HepG2 (cell line): Measurements from ENCODE around the gene DUSP12. TPM values are rescaled to one million over a fixed set of nuclear protein-coding genes. Genes with fewer than 3 reads are reported as not detected.

Experiments used
- ATAC-seq: fragments of 200-7000 bp; cut with Tn5 transposase; 3 replicates; pipeline ENCODE4 v1.9.1; 2020; ENCODE audit warnings: mild to moderate bottlenecking, moderate library complexity
- BruUV-seq: library from RNA; stranded (reverse); fragments of 400-500 nt; replicated peaks from 2 replicates; lab custom pipeline; 2021; lab: Mats Ljungman, UMichigan
- CTCF ChIA-PET: fragments of 300-600 bp; formaldehyde crosslinking; extraction: SDS; loops from one replicate; lab custom pipeline; 2021; ENCODE audit warnings: low total read pairs, inconsistent platforms, low intra/inter-chr PET ratio; lab: Yijun Ruan, JAX
- POLR2A ChIA-PET: fragments of 350-600 bp; sonication (Branson Sonifier 250); formaldehyde crosslinking; loops from one replicate; lab custom pipeline; 2020; ENCODE audit warnings: antibody characterized with exemption, inconsistent platforms; lab: Yijun Ruan, JAX
- DNase-seq: peaks from one replicate; pipeline ENCODE4 v3.0.0-alpha.2; 2015; ENCODE audit warnings: low spot score
- FAIRE-seq: peaks from 3 replicates; lab custom pipeline; 2011; peaks lifted over from hg19 to GRCh38; lab: Jason Lieb, UNC
- H2AFZ ChIP-seq: one replicate; pipeline ENCODE4 v1.6.1; 2011; ENCODE audit warnings: low read length, inconsistent platforms
- H3K27ac ChIP-seq: fragments of 300-600 bp; 3 replicates; pipeline ENCODE4 v1.8.0; 2011; ENCODE audit warnings: mixed run types, mild to moderate bottlenecking, mixed read lengths, low read length, inconsistent platforms; ENCODE audit not compliant: insufficient read depth; ENCODE audit errors: extremely low read length
- H3K27me3 ChIP-seq, 2 experiments: fragments of 200-600 bp in 1 of 2; 2 replicates in 1 of 2; 3 replicates in 1 of 2; pipeline versions ENCODE4 v1.6.0 to v1.8.0; 2011; ENCODE audit warnings: low read length in 2 of 2, mild to moderate bottlenecking in 2 of 2, moderate library complexity in 2 of 2, inconsistent platforms in 1 of 2; ENCODE audit not compliant: insufficient read depth in 2 of 2, control insufficient read depth in 1 of 2
- H3K36me3 ChIP-seq, 2 experiments: fragments of 200-600 bp in 1 of 2; replicated peaks in 1 of 2; 2 replicates in 1 of 2; 3 replicates in 1 of 2; pipeline versions ENCODE4 v1.5.1 to v1.8.0; 2011; ENCODE audit warnings: low read length in 2 of 2, inconsistent platforms in 1 of 2; ENCODE audit not compliant: insufficient read depth in 2 of 2, control insufficient read depth in 1 of 2
- H3K4me1 ChIP-seq: 2 replicates; pipeline ENCODE4 v1.5.1; 2012; ENCODE audit warnings: low read length, inconsistent platforms; ENCODE audit not compliant: insufficient read depth
- H3K4me2 ChIP-seq: 2 replicates; pipeline ENCODE4 v1.6.0; 2011; ENCODE audit warnings: low read depth, low read length, inconsistent platforms
- H3K4me3 ChIP-seq, 3 experiments: fragments of 200-600 bp in 1 of 3; sonication (generic), shearing (Covaris generic) in 1 of 3; replicated peaks in 1 of 3; 2 replicates each; pipeline ENCODE4 v1.5.1; 2011 to 2016; ENCODE audit warnings: low read length in 3 of 3, inconsistent platforms in 2 of 3, low read depth in 2 of 3, mild to moderate bottlenecking in 2 of 3, control low read depth in 1 of 3, mixed read lengths in 1 of 3; ENCODE audit not compliant: insufficient read depth in 1 of 3
- H3K79me2 ChIP-seq: one replicate; pipeline ENCODE4 v1.6.1; 2011; ENCODE audit warnings: low read length, inconsistent platforms; ENCODE audit not compliant: insufficient read depth
- H3K9ac ChIP-seq: 2 replicates; pipeline ENCODE4 v1.6.0; 2011; ENCODE audit warnings: mild to moderate bottlenecking, low read depth, low read length, inconsistent platforms; ENCODE audit not compliant: insufficient read depth
- H3K9me3 ChIP-seq: 2 replicates; pipeline ENCODE4 v1.5.1; 2012; ENCODE audit warnings: mild to moderate bottlenecking, low read length
- H4K20me1 ChIP-seq: 2 replicates; pipeline ENCODE4 v1.6.0; 2011; ENCODE audit warnings: inconsistent platforms, mild to moderate bottlenecking, low read length, moderate library complexity; ENCODE audit not compliant: insufficient read depth
- CTCF ChIP-seq: sonication (generic); formaldehyde crosslinking; IDR thresholded peaks from 2 replicates; pipeline ENCODE4 v1.5.0; 2020; ENCODE audit warnings: mild to moderate bottlenecking, missing genetic modification reagents, moderate library complexity
- MEF2D ChIP-seq: sonication (generic); formaldehyde crosslinking; IDR thresholded peaks from 2 replicates; pipeline ENCODE4 v1.5.1; 2020; ENCODE audit warnings: mild to moderate bottlenecking, missing genetic modification reagents
- ZNF30 ChIP-seq: sonication (generic); formaldehyde crosslinking; IDR thresholded peaks from 2 replicates; pipeline ENCODE4 v1.5.0; 2020; ENCODE audit warnings: mild to moderate bottlenecking, missing genetic modification reagents
- WGBS: methylation state at CpG from one replicate; pipeline ENCODE4 v1.1.6; 2017; ENCODE audit warnings: low lambda C conversion rate; 5-methylcytosine and 5-hydroxymethylcytosine counted together
- in situ Hi-C: cut with HindIII; loops from 2 replicates; pipeline ENCODE4 v1.10.0; 2017; ENCODE audit warnings: low pct_unique_long_range_greater_than_20kb; ENCODE audit not compliant: extremely low pct_ligation_motif_present
- intact Hi-C: fragments of 100-400 bp; cut with micrococcal nuclease; formaldehyde crosslinking; loops from one replicate; pipeline ENCODE4 v1.10.0; 2022; ENCODE audit not compliant: unreplicated experiment
- polyA plus RNA-seq, 8 experiments: library from polyadenylated mRNA; depleted of rRNA in 3 of 8; stranded (reverse) in 7 of 8; unstranded in 1 of 8; fragments of >200 nt; fragmentation: Illumina TruSeq in 4 of 8; extraction: Trizol in 4 of 8; gene quantifications; 2 replicates each; pipeline versions ENCODE4 v1.2.1 to v1.2.3, GENCODE V29; 2011 to 2016; ENCODE audit warnings: low read depth in 4 of 8, missing spikeins in 1 of 8, mixed read lengths in 1 of 8; ENCODE audit not compliant: insufficient read depth in 1 of 8
- total RNA-seq, 5 experiments: library from RNA; depleted of rRNA; stranded (reverse); fragments of >200 nt; fragmentation: Illumina TruSeq; extraction: Trizol; gene quantifications; 2 replicates each; pipeline ENCODE4 v1.2.3, GENCODE V29; 2016; ENCODE audit warnings: low read depth in 1 of 5
- TF ChIP-seq, protein P1 (sequence below): sonication (generic); formaldehyde crosslinking; IDR thresholded peaks from 2 replicates; pipeline ENCODE4 v1.5.1; 2020; ENCODE audit warnings: mild to moderate bottlenecking, missing genetic modification reagents, moderate library complexity

The DUSP12 gene
- total and polyA plus RNA-seq, 2 of the 13 experiments (the other 11 are each of a cell fraction or from before 2014, with no cell fraction given), result 36.7 to 37.1 TPM

- TF ChIP-seq, protein P1, sequence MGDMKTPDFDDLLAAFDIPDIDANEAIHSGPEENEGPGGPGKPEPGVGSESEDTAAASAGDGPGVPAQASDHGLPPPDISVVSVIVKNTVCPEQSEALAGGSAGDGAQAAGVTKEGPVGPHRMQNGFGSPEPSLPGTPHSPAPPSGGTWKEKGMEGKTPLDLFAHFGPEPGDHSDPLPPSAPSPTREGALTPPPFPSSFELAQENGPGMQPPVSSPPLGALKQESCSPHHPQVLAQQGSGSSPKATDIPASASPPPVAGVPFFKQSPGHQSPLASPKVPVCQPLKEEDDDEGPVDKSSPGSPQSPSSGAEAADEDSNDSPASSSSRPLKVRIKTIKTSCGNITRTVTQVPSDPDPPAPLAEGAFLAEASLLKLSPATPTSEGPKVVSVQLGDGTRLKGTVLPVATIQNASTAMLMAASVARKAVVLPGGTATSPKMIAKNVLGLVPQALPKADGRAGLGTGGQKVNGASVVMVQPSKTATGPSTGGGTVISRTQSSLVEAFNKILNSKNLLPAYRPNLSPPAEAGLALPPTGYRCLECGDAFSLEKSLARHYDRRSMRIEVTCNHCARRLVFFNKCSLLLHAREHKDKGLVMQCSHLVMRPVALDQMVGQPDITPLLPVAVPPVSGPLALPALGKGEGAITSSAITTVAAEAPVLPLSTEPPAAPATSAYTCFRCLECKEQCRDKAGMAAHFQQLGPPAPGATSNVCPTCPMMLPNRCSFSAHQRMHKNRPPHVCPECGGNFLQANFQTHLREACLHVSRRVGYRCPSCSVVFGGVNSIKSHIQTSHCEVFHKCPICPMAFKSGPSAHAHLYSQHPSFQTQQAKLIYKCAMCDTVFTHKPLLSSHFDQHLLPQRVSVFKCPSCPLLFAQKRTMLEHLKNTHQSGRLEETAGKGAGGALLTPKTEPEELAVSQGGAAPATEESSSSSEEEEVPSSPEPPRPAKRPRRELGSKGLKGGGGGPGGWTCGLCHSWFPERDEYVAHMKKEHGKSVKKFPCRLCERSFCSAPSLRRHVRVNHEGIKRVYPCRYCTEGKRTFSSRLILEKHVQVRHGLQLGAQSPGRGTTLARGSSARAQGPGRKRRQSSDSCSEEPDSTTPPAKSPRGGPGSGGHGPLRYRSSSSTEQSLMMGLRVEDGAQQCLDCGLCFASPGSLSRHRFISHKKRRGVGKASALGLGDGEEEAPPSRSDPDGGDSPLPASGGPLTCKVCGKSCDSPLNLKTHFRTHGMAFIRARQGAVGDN, result no peak
- TF ChIP-seq MEF2D (CRISPR knock-in tag) (no peak), CTCF (CRISPR knock-in tag) (no peak)
- TF ChIP-seq, all 625 proteins: peak for 0
These were observed 35.4 kb downstream of the DUSP12 start (continued) for GRCh38 chr1:161784968-161785367.

GRCh38 chr1:161787355-161787754 lies 37.8 kb downstream of the DUSP12 start:
- WGBS, result 96% methylated on average over 4 of the region's 4 CpGs
- no peaks in the 10 kb centered on the region for H4K20me1 ChIP-seq
- ChIA-PET CTCF (no interaction called here), POLR2A (no interaction called here)
- intact Hi-C loops (no loop called here), in situ Hi-C loops (no loop called here)
- no peak overlapping the region for H3K27ac ChIP-seq
- BruUV-seq, result no TSS peak
- no peak for TF ChIP-seq ZNF30
- ATAC-seq (no peak), DNase-seq (no peak), FAIRE-seq (no peak)
- no peak overlapping the region for H3K4me3 ChIP-seq
- H3K27me3 ChIP-seq, result no peaks in the 10 kb centered on the region
- no peaks in the 10 kb centered on the region for H3K79me2 ChIP-seq
- H3K9ac ChIP-seq, result no peak overlapping the region
- no peak overlapping the region for H2AFZ ChIP-seq
- no peaks in the 10 kb centered on the region for H3K4me1 ChIP-seq
- H3K4me2 ChIP-seq, result no peak overlapping the region
- no peaks in the 10 kb centered on the region for H3K9me3 ChIP-seq
- peaks cover 8 to 46% of the 10 kb centered on the region in 2 experiments; a peak in 4 of 5 replicates for H3K36me3 ChIP-seq
